ENCODE measurements around the gene SEMA5A.

The SEMA5A gene

GRCh38 chr5:9337928-9338595 is 207.8 kb downstream of the SEMA5A start:
- no peak for DNase-seq (ENCODE audit: extremely low read depth, low read depth)

GRCh38 chr5:9335754-9336495 is 209.9 kb downstream of the SEMA5A start:
- DNase-seq (ENCODE audit: extremely low read depth, low read depth): no peak
- TF ChIP-seq, protein P1, sequence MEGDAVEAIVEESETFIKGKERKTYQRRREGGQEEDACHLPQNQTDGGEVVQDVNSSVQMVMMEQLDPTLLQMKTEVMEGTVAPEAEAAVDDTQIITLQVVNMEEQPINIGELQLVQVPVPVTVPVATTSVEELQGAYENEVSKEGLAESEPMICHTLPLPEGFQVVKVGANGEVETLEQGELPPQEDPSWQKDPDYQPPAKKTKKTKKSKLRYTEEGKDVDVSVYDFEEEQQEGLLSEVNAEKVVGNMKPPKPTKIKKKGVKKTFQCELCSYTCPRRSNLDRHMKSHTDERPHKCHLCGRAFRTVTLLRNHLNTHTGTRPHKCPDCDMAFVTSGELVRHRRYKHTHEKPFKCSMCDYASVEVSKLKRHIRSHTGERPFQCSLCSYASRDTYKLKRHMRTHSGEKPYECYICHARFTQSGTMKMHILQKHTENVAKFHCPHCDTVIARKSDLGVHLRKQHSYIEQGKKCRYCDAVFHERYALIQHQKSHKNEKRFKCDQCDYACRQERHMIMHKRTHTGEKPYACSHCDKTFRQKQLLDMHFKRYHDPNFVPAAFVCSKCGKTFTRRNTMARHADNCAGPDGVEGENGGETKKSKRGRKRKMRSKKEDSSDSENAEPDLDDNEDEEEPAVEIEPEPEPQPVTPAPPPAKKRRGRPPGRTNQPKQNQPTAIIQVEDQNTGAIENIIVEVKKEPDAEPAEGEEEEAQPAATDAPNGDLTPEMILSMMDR (IDR thresholded peaks at IDR 0.05; ENCODE audit: low read depth, low read length): no peak

More at GRCh38 chr5:9337928-9338595, 207.8 kb downstream of the SEMA5A start:
- TF ChIP-seq, protein P1 (IDR thresholded peaks at IDR 0.05; ENCODE audit: low read depth, low read length): no peak

GRCh38 chr5:9335269-9335668 is 210.6 kb downstream of the SEMA5A start:
- TF ChIP-seq, protein P1 (IDR thresholded peaks at IDR 0.05; ENCODE audit: low read depth, low read length): no peak
- DNase-seq (ENCODE audit: extremely low read depth, low read depth): no peak

DNA sequence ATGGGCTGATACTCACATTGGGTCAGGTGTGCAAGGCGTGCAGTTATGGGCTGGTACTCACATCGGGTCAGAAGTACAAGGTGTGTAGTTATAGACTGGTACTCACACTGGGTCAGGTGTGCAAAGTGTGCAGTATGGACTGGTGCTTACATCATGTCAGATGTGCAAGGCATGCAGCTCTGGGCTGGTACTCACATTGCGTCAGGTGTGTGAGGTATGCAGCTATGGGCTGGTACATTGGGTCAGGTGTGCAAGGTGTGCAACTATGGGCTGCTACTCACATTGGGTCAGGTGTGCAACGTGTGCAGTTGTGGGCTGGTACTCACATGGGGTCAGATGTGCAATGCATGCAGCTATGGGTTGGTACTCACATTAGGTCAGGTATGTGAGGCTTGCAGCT is 213.8 kb downstream of the SEMA5A start:
- TF ChIP-seq, protein P1 (IDR thresholded peaks at IDR 0.05; ENCODE audit: low read depth, low read length): no peak
- no peak for DNase-seq (ENCODE audit: extremely low read depth, low read depth)

- TF ChIP-seq, protein P1 (IDR thresholded peaks at IDR 0.05; ENCODE audit: low read depth, low read length): no peak
These were observed 214.5 kb downstream of the SEMA5A start for GRCh38 chr5:9331372-9331771.

DNA sequence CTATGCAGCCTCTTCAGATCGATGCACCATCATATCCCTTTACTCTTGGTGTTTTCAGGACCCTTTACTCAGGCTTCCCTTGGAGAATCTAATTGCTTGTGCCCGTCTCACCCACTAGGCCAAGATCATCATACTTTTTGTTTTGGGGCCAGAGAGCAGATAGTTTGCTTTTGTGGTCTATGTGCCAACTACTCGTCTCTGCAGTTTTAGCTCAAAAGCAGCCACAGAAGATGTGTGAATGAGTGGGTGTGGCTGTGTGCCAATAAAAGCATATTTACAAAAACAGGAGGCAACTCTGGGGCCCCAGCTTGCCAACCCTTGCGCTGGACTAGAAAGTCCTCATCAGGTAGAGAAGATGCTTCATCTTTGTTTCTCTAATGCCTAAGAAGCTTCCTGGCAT is 216.8 kb downstream of the SEMA5A start:
- TF ChIP-seq, protein P1 (IDR thresholded peaks at IDR 0.05; ENCODE audit: low read depth, low read length): no peak
- DNase-seq (ENCODE audit: extremely low read depth, low read depth): no peak

More at GRCh38 chr5:9331372-9331771, 214.5 kb downstream of the SEMA5A start:
- DNase-seq (ENCODE audit: extremely low read depth, low read depth): no peak

DNA sequence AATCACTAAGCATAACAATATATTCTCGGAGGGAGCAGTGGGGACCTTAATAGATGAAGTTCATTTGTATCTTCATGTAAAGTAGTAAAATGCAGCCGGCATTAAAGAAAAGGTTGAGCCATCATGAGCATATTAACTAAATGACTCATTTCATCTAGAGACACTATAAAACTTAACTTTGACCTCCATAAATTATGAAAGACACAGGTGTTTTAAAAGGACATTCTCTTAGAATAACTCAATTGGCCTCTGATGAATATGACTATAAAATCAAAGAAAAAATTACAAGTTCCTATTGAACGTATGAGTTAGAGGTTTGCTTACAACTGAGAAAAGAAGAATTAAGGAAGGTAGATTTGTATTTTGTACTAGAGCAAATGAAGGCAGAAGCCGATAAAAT is 220.3 kb downstream of the SEMA5A start:
- TF ChIP-seq, protein P1 (IDR thresholded peaks at IDR 0.05; ENCODE audit: low read depth, low read length): no peak
- no peak for DNase-seq (ENCODE audit: extremely low read depth, low read depth)

All from AG09319 (cell line).